Measurements from ENCODE around the gene AVPI1.

Gene AVPI1

DNA sequence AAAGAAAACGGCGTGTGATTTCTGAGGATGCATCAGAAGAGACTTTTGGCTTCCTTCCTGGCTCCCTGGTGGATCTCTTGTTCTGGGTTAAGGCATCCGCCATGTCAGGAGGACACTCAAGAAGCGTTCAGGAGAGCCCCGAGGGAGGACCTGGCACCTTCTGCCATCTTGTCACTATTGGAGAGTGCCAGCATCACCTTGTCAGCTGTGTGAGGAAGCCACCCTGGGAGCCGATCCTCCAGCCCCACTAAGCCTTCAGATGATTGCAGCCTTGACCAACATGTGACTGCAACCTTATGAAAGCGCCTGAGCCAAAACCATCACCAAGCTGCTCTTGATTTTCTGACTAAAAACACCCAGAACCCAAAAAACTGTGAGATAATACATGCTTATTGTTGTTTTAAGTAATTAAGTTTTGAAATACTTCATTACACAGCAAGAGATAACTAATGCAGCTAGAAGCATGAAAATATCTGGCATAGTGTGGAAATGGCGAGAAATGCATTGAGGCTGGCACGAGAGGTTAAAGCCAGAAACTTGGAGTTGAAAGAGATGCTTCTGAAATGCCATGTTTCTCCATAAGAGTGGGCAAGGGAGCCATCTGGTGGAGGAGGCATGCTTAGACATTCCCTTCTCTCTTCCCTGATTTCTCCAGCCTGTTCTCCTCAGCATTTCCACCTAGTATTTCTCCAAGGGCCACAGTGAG, 44.5 kb upstream of the AVPI1 start:
- Histone ChIP-seq H3K27ac (no peak overlapping the region), H3K27me3 (ENCODE audit: insufficient read depth, low read depth, severe bottlenecking) (no peaks in the 10 kb centered on the region), H3K9me3 (ENCODE audit: severe bottlenecking) (peaks cover 6% of the 10 kb centered on the region), H3K4me3 (ENCODE audit: low read depth, low read length) (no peak overlapping the region), H3K36me3 (no peaks in the 10 kb centered on the region)
- peak; percentile 94 for TF ChIP-seq CTCF (IDR thresholded peaks at IDR 0.05; ENCODE audit: low read depth, low read length)
- peak; percentile 65 for DNase-seq

DNA sequence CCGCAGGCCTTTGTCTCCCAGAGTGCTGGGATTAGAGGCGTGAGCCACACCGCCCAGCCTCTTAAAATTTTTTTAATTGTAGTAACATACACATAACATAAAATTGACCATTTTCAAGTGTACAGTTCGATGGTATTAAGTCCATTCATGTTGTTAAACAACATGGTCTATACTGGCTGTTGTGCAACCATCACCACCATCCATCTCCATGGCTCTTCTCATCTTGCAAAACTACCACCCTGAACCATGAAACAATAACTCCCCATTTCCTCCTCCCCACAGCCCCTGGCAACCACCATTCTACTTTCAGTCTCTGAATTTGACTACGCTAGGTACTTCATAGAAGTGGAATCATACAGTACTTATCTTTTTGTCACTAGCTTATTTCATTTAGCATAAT, 42.0 kb upstream of the AVPI1 start:
- DNase-seq = no peak
- H3K27ac ChIP-seq = no peak overlapping the region
- H3K36me3 ChIP-seq = no peaks in the 10 kb centered on the region
- no peaks in the 10 kb centered on the region for H3K9me3 ChIP-seq (ENCODE audit: severe bottlenecking)
- no peak overlapping the region for H3K4me3 ChIP-seq (ENCODE audit: low read depth, low read length)
- no peaks in the 10 kb centered on the region for H3K27me3 ChIP-seq (ENCODE audit: insufficient read depth, low read depth, severe bottlenecking)
- TF ChIP-seq CTCF (IDR thresholded peaks at IDR 0.05; ENCODE audit: low read depth, low read length) = no peak

DNA sequence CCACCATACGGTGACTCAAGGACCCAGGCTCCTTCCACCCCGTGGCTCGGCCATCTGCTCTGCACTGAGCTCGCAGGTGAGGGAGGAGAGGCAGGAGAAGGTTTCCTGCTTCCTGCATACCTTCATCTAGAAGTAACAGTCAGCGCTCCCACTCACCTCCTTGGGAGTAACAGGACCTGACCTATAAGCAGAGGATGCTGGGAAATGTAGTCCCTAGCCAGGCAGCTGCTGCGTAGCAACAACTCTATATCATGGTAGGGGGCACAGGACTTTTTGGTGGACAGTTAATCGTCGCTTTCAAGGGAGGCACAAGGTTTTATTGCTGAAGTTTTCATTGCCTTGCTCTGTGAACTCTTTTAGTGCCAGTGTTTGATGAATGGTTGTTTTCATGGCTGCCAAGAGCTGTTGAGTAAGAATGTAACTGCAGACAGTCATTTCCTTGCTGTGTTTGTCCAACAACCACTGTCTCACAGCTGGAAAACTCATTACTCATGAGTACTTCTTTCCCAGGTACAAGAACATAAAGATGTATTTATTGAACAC, 39.7 kb upstream of the AVPI1 start:
- DNase-seq = no peak
- Histone ChIP-seq H3K9me3 (ENCODE audit: severe bottlenecking) (no peaks in the 10 kb centered on the region), H3K36me3 (no peaks in the 10 kb centered on the region), H3K4me3 (ENCODE audit: low read depth, low read length) (no peak overlapping the region), H3K27me3 (ENCODE audit: insufficient read depth, low read depth, severe bottlenecking) (no peaks in the 10 kb centered on the region), H3K27ac (no peak overlapping the region)
- no peak for TF ChIP-seq CTCF (IDR thresholded peaks at IDR 0.05; ENCODE audit: low read depth, low read length)

DNA sequence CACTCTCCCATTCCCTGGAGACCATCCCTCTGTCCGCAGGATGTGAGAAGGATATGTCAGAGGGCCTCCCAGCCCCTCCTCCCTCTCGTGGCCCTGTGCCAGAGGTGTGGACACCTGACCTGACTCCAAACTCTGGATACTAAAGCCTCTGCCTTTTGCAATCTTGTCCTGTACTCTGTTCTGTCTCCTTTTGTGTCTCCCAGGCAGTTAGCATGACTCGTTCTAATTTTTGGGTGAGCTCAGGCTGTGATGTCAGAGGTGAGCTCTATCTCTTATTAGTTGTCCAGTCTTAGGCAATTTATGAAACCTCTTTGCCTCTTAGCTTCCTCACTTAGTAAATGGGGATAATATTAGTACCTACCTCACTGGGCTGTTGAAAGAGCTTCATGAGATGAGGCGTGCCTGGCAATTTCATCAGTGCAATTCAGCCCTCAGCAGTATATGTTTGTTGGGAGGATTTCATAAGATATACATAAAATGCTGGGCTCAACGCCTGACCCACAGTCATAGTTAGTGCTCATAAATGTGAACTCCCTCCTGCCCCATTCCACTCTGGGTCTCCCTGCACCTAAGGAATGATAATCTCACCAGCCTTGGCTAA, 37.4 kb upstream of the AVPI1 start:
- Histone ChIP-seq H3K9me3 (ENCODE audit: severe bottlenecking) (no peaks in the 10 kb centered on the region), H3K27me3 (ENCODE audit: insufficient read depth, low read depth, severe bottlenecking) (no peaks in the 10 kb centered on the region), H3K27ac (no peak overlapping the region), H3K4me3 (ENCODE audit: low read depth, low read length) (no peak overlapping the region), H3K36me3 (no peaks in the 10 kb centered on the region)
- no peak for TF ChIP-seq CTCF (IDR thresholded peaks at IDR 0.05; ENCODE audit: low read depth, low read length)
- no peak for DNase-seq

GRCh38 chr10:97723001-97723400, 36.0 kb upstream of the AVPI1 start:
- TF ChIP-seq CTCF (IDR thresholded peaks at IDR 0.05; ENCODE audit: low read depth, low read length) = no peak
- H3K36me3 ChIP-seq = no peaks in the 10 kb centered on the region

More at GRCh38 chr10:97723001-97723400, 36.0 kb upstream of the AVPI1 start:
- no peaks in the 10 kb centered on the region for H3K27me3 ChIP-seq (ENCODE audit: insufficient read depth, low read depth, severe bottlenecking)
- H3K27ac ChIP-seq = no peak overlapping the region
- H3K9me3 ChIP-seq (ENCODE audit: severe bottlenecking) = no peaks in the 10 kb centered on the region
- DNase-seq = no peak
- no peak overlapping the region for H3K4me3 ChIP-seq (ENCODE audit: low read depth, low read length)

Measured in WERI-Rb-1 (cell line).